Stimulated activated CD4-positive, alpha-beta T cell treated with anti-CD3 and anti-CD28 coated beads, Interleukin-1b, Interleukin-23, amount 100 ng/mL, for 1 hour (primary cell): ENCODE measurements around the gene LILRA5.
"Not testable (repeated sequence)": the region's sequence is repeated elsewhere in the genome, so short reads cannot be mapped to it uniquely, and the experiment has no call there.

Source experiments
- DNase-seq, 2 donors: peaks; one replicate each; pipeline ENCODE4 v3.0.0-alpha.2; 2020; ENCODE audit warnings: low read depth in 2 of 2

The LILRA5 gene

GRCh38 chr19:54275951-54276350 lies 37.0 kb downstream of the LILRA5 start:
- no peak for DNase-seq

GRCh38 chr19:54274516-54274915 lies 38.5 kb downstream of the LILRA5 start:
- not testable (repeated sequence) for DNase-seq

- DNase-seq, result no peak
Observed at GRCh38 chr19:54273821-54274220, 39.1 kb downstream of the LILRA5 start.

GRCh38 chr19:54272181-54272580 lies 40.8 kb downstream of the LILRA5 start:
- DNase-seq, result not testable (repeated sequence)

GRCh38 chr19:54271587-54271986 lies 41.4 kb downstream of the LILRA5 start:
- not testable (repeated sequence) for DNase-seq

- DNase-seq, result no peak
Observed at GRCh38 chr19:54271106-54271505, 41.9 kb downstream of the LILRA5 start.

- no peak for DNase-seq
Observed at GRCh38 chr19:54268936-54269335, 44.0 kb downstream of the LILRA5 start.

GRCh38 chr19:54266133-54266532 lies 46.8 kb downstream of the LILRA5 start:
- peak; percentile 7 to 54 for DNase-seq

- DNase-seq, result no peak
Observed at GRCh38 chr19:54262470-54262869, 50.5 kb downstream of the LILRA5 start.

- DNase-seq, result no peak
Observed at GRCh38 chr19:54262066-54262465, 50.9 kb downstream of the LILRA5 start.

- no peak for DNase-seq
Observed at GRCh38 chr19:54257116-54257480, 55.9 kb downstream of the LILRA5 start, which contains the start of gene LILRB5. TSS of gene LILRB5 (minus strand) at chr19:54257273. CDS start at chr19:54257193, 80 bp downstream.
